ENCODE measurements around the gene S100A3.
"Not testable (repeated sequence)": the region's sequence is repeated elsewhere in the genome, so short reads cannot be mapped to it uniquely, and the experiment has no call there.

S100A3 gene

GRCh38 chr1:153535242-153536011 lies 13.6 kb downstream of the S100A3 start, which contains the start of gene S100A6:
S100A6 (minus strand) TSS chr1:153535991; CDS start chr1:153535339, 652 bp downstream.
- DNase-seq (ENCODE audit: low read depth in 2 of 3, low spot score in 1 of 3): peak in 1 of 3 donors; percentile 42

- DNase-seq (ENCODE audit: low read depth in 2 of 3, low spot score in 1 of 3): no peak
Observed at GRCh38 chr1:153534925-153535241, 14.2 kb downstream of the S100A3 start.

GRCh38 chr1:153534226-153534924 lies 14.7 kb downstream of the S100A3 start:
- no peak for DNase-seq (ENCODE audit: low read depth in 2 of 3, low spot score in 1 of 3)

- DNase-seq (ENCODE audit: low read depth in 2 of 3, low spot score in 1 of 3): no peak
Observed at GRCh38 chr1:153533689-153534201, 15.3 kb downstream of the S100A3 start.

GRCh38 chr1:153532769-153533599 lies 16.1 kb downstream of the S100A3 start:
- DNase-seq (ENCODE audit: low read depth in 2 of 3, low spot score in 1 of 3): peak; percentile 66 to 71 (median 71)

GRCh38 chr1:153532181-153532580 lies 16.9 kb downstream of the S100A3 start:
- no peak for DNase-seq (ENCODE audit: low read depth in 2 of 3, low spot score in 1 of 3)

- DNase-seq (ENCODE audit: low read depth in 2 of 3, low spot score in 1 of 3): no peak
Observed at GRCh38 chr1:153531638-153532037, 17.4 kb downstream of the S100A3 start.

GRCh38 chr1:153527683-153528040 lies 21.4 kb downstream of the S100A3 start:
- DNase-seq (ENCODE audit: low read depth in 2 of 3, low spot score in 1 of 3): no peak

GRCh38 chr1:153527023-153527682 lies 21.9 kb downstream of the S100A3 start:
- no peak for DNase-seq (ENCODE audit: low read depth in 2 of 3, low spot score in 1 of 3)

- DNase-seq (ENCODE audit: low read depth in 2 of 3, low spot score in 1 of 3): no peak
Observed at GRCh38 chr1:153526132-153526543, 22.9 kb downstream of the S100A3 start.

GRCh38 chr1:153525088-153525728 lies 23.9 kb downstream of the S100A3 start:
- no peak for DNase-seq (ENCODE audit: low read depth in 2 of 3, low spot score in 1 of 3)

GRCh38 chr1:153522353-153523048 lies 26.6 kb downstream of the S100A3 start:
- not testable (repeated sequence) for DNase-seq (ENCODE audit: low read depth in 2 of 3, low spot score in 1 of 3)

- not testable (repeated sequence) for DNase-seq (ENCODE audit: low read depth in 2 of 3, low spot score in 1 of 3)
Observed at GRCh38 chr1:153521808-153522207, 27.2 kb downstream of the S100A3 start.

- no peak for DNase-seq (ENCODE audit: low read depth in 2 of 3, low spot score in 1 of 3)
Observed at GRCh38 chr1:153520818-153521476, 28.1 kb downstream of the S100A3 start.

GRCh38 chr1:153520137-153520691 lies 28.8 kb downstream of the S100A3 start:
- not testable (repeated sequence) for DNase-seq (ENCODE audit: low read depth in 2 of 3, low spot score in 1 of 3)

- DNase-seq (ENCODE audit: low read depth in 2 of 3, low spot score in 1 of 3): no peak
Observed at GRCh38 chr1:153519242-153519641, 29.8 kb downstream of the S100A3 start.

- DNase-seq (ENCODE audit: low read depth in 2 of 3, low spot score in 1 of 3): no peak
Observed at GRCh38 chr1:153515504-153516394, 33.3 kb downstream of the S100A3 start.

GRCh38 chr1:153513666-153514065 lies 35.4 kb downstream of the S100A3 start:
- no peak for DNase-seq (ENCODE audit: low read depth in 2 of 3, low spot score in 1 of 3)

All from stimulated activated CD4-positive, alpha-beta T cell treated with anti-CD3 and anti-CD28 coated beads, Interleukin-12 subunit alpha, Interleukin-12 subunit beta, amount 100 ng/mL, for 48 hours (primary cell).